ENCODE measurements around the gene RAD51B.

DNA sequence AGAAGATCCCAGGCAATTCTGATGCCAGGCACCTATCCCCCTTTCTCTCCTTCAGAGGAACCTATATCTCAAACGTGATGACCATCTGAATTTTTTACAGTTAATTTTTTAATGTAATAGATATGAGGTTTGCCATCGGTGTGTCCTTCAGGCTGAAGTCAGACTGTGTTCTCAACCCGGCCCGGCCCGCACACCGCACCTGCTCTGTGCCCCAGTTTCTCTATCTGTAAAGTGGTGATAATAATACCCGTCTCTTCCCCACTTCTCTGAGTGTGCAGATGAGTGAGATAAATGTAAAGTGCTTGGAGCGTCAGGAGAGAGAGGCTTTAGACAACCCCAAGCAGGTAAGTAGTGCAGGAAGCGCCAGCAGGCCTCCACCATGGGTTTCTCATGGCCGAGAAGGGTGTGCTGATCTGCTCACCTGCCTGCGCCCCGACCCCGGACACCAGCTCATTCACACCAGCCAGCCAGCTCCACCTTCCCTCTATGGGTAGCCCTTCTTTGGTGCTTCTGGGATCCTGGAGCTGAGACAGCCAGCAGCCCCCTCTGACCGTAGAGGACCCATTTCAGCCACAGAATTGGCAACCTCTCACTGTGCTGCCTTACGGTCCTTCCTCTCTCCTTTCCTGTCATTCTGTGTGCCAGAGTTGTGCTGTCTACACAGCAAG lies 893.3 kb downstream of the RAD51B start:
- TF ChIP-seq, protein P1, sequence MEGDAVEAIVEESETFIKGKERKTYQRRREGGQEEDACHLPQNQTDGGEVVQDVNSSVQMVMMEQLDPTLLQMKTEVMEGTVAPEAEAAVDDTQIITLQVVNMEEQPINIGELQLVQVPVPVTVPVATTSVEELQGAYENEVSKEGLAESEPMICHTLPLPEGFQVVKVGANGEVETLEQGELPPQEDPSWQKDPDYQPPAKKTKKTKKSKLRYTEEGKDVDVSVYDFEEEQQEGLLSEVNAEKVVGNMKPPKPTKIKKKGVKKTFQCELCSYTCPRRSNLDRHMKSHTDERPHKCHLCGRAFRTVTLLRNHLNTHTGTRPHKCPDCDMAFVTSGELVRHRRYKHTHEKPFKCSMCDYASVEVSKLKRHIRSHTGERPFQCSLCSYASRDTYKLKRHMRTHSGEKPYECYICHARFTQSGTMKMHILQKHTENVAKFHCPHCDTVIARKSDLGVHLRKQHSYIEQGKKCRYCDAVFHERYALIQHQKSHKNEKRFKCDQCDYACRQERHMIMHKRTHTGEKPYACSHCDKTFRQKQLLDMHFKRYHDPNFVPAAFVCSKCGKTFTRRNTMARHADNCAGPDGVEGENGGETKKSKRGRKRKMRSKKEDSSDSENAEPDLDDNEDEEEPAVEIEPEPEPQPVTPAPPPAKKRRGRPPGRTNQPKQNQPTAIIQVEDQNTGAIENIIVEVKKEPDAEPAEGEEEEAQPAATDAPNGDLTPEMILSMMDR (IDR thresholded peaks at IDR 0.05), result no peak
- no peak for TF ChIP-seq POLR2AphosphoS5 (IDR thresholded peaks at IDR 0.05)

All from upper lobe of left lung (tissue), 4 donors.